ENCODE data around the gene RBMS3.

GRCh38 chr3:29384640-29385039, 103.8 kb downstream of the RBMS3 start:
- no peak for TF ChIP-seq CTCF (conservative IDR thresholded peaks at IDR 0.05; ENCODE audit: low read length)
- TF ChIP-seq EZH2phosphoT487 (IDR thresholded peaks at IDR 0.05; ENCODE audit: borderline replicate concordance, low read depth, low read length): no peak

Measured in OCI-LY7 (cell line).